ENCODE measurements around the gene COX19.

The COX19 gene

GRCh38 chr7:975702-976473 is 539 bp upstream of the COX19 start:
- ATAC-seq (ENCODE audit: insufficient read depth, low read depth) (no peak), DNase-seq (no peak)
- Histone ChIP-seq H2AFZ (ENCODE audit: low read depth, low read length) (peak overlapping the region; percentile 78), H3K27me3 (ENCODE audit: insufficient read depth, low read length, poor library complexity) (no peaks in the 10 kb centered on the region), H3K4me1 (ENCODE audit: insufficient read depth, low read length) (peaks cover 32% of the 10 kb centered on the region), H3K4me3 (ENCODE audit: low read depth in 1 of 2, low read length in 2 of 2) (peak overlapping the region in 1 of 2 experiments; percentile 79; a peak in 2 of 4 replicates), H3K79me2 (ENCODE audit: insufficient read depth, low read length) (peaks cover 44% of the 10 kb centered on the region), H3K27ac (ENCODE audit: low read length) (0 out of 2 replicates have a peak overlapping the region, but pooled peaks have one; percentile 40), H4K20me1 (ENCODE audit: insufficient read depth, low read length) (peaks cover 37% of the 10 kb centered on the region), H3K9ac (ENCODE audit: low read depth, low read length) (peak overlapping the region; percentile 93), H3K9me3 (ENCODE audit: insufficient read depth, low read length, severe bottlenecking) (no peaks in the 10 kb centered on the region), H3K36me3 (ENCODE audit: insufficient read depth, low read length) (peaks cover 24% of the 10 kb centered on the region), H3K4me2 (ENCODE audit: insufficient read depth, low read length) (peak overlapping the region; percentile 81)
- TF ChIP-seq CTCF (IDR thresholded peaks at IDR 0.05; ENCODE audit: borderline replicate concordance, extremely low read depth, low read length, poor library complexity, severe bottlenecking) (no peak), EZH2 (IDR thresholded peaks at IDR 0.05; ENCODE audit: borderline replicate concordance, low read depth, low read length, severe bottlenecking) (no peak)

GRCh38 chr7:974172-974571 is 1.2 kb downstream of the COX19 start:
- peaks cover 39% of the 10 kb centered on the region for H3K36me3 ChIP-seq (ENCODE audit: insufficient read depth, low read length)
- peak overlapping the region; percentile 81 for H3K4me2 ChIP-seq (ENCODE audit: insufficient read depth, low read length)
- H3K79me2 ChIP-seq (ENCODE audit: insufficient read depth, low read length), result peaks cover 59% of the 10 kb centered on the region
- peak overlapping the region; percentile 84; the same call in 1 of the 2 replicates for H3K27ac ChIP-seq (ENCODE audit: low read length)
- H4K20me1 ChIP-seq (ENCODE audit: insufficient read depth, low read length), result peaks cover 50% of the 10 kb centered on the region
- H3K27me3 ChIP-seq (ENCODE audit: insufficient read depth, low read length, poor library complexity), result no peaks in the 10 kb centered on the region
- no peaks in the 10 kb centered on the region for H3K9me3 ChIP-seq (ENCODE audit: insufficient read depth, low read length, severe bottlenecking)
- ATAC-seq (ENCODE audit: insufficient read depth, low read depth) (no peak), DNase-seq (no peak)
- peak overlapping the region; percentile 77 to 79 for H3K4me3 ChIP-seq (ENCODE audit: low read depth in 1 of 2, low read length in 2 of 2)
- no peak overlapping the region for H2AFZ ChIP-seq (ENCODE audit: low read depth, low read length)
- no peak for TF ChIP-seq CTCF (IDR thresholded peaks at IDR 0.05; ENCODE audit: borderline replicate concordance, extremely low read depth, low read length, poor library complexity, severe bottlenecking)
- TF ChIP-seq EZH2 (IDR thresholded peaks at IDR 0.05; ENCODE audit: borderline replicate concordance, low read depth, low read length, severe bottlenecking), result no peak
- peaks cover 32% of the 10 kb centered on the region for H3K4me1 ChIP-seq (ENCODE audit: insufficient read depth, low read length)
- peak overlapping the region; percentile 93 for H3K9ac ChIP-seq (ENCODE audit: low read depth, low read length)

GRCh38 chr7:973312-973711 is 2.0 kb downstream of the COX19 start:
- Histone ChIP-seq H3K27me3 (ENCODE audit: insufficient read depth, low read length, poor library complexity) (no peaks in the 10 kb centered on the region), H4K20me1 (ENCODE audit: insufficient read depth, low read length) (peaks cover 58% of the 10 kb centered on the region), H3K9me3 (ENCODE audit: insufficient read depth, low read length, severe bottlenecking) (no peaks in the 10 kb centered on the region), H2AFZ (ENCODE audit: low read depth, low read length) (no peak overlapping the region), H3K4me2 (ENCODE audit: insufficient read depth, low read length) (peak overlapping the region; percentile 81), H3K79me2 (ENCODE audit: insufficient read depth, low read length) (peaks cover 61% of the 10 kb centered on the region), H3K27ac (ENCODE audit: low read length) (no peak overlapping the region; the same call in 1 of the 2 replicates), H3K4me3 (ENCODE audit: low read depth in 1 of 2, low read length in 2 of 2) (peak overlapping the region in 1 of 2 experiments; percentile 20; a peak in 1 of 4 replicates), H3K9ac (ENCODE audit: low read depth, low read length) (peak overlapping the region; percentile 93; the same call in 1 of the 2 replicates), H3K4me1 (ENCODE audit: insufficient read depth, low read length) (peaks cover 32% of the 10 kb centered on the region), H3K36me3 (ENCODE audit: insufficient read depth, low read length) (peaks cover 47% of the 10 kb centered on the region)
- DNase-seq (no peak), ATAC-seq (ENCODE audit: insufficient read depth, low read depth) (no peak)
- TF ChIP-seq EZH2 (IDR thresholded peaks at IDR 0.05; ENCODE audit: borderline replicate concordance, low read depth, low read length, severe bottlenecking) (no peak), CTCF (IDR thresholded peaks at IDR 0.05; ENCODE audit: borderline replicate concordance, extremely low read depth, low read length, poor library complexity, severe bottlenecking) (no peak)
